CD4-positive, alpha-beta T cell treated with Interleukin-2 at 100 ng/mL for 4 hours (primary cell): ENCODE data around the gene BLCAP.
"Not testable (repeated sequence)": the region's sequence is repeated elsewhere in the genome, so short reads cannot be mapped to it uniquely, and the experiment has no call there.

Source experiments
- DNase-seq: peaks from one replicate; pipeline ENCODE4 v3.0.0-alpha.2; 2020; ENCODE audit warnings: low spot score

Gene BLCAP

GRCh38 chr20:37556538-37556937, 28.9 kb upstream of the BLCAP start:
- no peak for DNase-seq

GRCh38 chr20:37554721-37555298, 27.1 kb upstream of the BLCAP start:
- not testable (repeated sequence) for DNase-seq

DNA sequence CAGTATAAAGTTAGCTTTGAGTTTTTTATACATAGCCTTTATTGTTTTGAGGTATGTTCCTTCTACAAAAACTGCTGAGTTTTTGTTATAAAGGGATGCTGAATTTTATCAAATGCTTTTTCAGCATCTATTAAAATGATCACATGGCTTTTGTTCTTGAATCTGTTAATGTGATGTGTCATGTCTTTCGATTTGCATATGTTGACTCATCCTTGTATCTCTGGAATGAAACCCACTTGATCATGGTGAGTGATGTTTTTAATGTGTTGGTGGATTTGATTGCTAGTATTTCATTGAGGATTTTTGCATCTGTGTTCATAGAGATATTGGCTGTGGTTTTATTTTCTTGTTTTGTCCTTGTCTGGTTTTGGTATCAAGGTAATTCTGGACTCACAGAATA, 24.7 kb upstream of the BLCAP start:
- DNase-seq: no peak

GRCh38 chr20:37551660-37552059, 24.0 kb upstream of the BLCAP start:
- not testable (repeated sequence) for DNase-seq

GRCh38 chr20:37550101-37550920, 22.6 kb upstream of the BLCAP start:
- not testable (repeated sequence) for DNase-seq

- DNase-seq: no peak
These were observed 20.2 kb upstream of the BLCAP start for GRCh38 chr20:37547912-37548311.

DNA sequence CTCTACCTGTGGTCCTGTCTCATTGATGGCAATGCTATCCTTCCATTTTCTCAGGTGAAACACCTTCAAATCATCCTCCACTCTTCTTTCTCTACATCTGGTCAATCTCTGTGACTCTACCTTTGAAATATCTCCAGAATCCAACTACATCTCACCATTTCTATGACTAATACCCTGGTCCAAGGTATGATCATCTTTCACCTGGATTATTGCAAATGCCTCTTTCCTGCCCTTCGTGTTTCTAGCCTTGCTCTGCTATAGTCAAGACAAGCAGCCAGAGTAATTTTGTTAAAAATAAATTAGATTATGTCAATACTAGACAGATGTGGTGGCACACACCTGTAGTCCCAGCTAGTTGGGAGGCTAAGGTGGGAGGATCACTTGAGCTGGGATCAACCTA, 17.8 kb upstream of the BLCAP start:
- no peak for DNase-seq

GRCh38 chr20:37544386-37544785, 16.7 kb upstream of the BLCAP start:
- DNase-seq: no peak

GRCh38 chr20:37543828-37544227, 16.2 kb upstream of the BLCAP start:
- no peak for DNase-seq

DNA sequence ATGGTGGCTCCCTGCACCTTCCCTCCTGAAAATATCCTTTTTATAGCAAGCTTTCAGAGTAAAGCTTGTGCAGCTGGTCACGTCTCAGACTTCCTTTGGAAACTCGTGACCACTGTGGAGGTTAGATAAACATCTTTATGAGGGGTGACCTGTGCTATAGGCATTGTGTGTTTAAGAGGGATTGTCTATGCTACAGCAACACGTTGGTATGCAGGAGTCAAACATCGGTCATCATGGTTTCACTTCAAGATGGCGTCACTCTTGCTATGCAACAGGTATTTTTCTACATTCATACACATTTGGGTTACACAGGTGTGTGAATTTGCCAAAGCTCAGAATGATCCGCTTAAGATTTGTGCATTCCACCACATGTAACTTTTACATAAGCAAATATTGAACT, 14.6 kb upstream of the BLCAP start:
- no peak for DNase-seq

GRCh38 chr20:37541326-37541725, 13.7 kb upstream of the BLCAP start:
- DNase-seq: no peak

DNA sequence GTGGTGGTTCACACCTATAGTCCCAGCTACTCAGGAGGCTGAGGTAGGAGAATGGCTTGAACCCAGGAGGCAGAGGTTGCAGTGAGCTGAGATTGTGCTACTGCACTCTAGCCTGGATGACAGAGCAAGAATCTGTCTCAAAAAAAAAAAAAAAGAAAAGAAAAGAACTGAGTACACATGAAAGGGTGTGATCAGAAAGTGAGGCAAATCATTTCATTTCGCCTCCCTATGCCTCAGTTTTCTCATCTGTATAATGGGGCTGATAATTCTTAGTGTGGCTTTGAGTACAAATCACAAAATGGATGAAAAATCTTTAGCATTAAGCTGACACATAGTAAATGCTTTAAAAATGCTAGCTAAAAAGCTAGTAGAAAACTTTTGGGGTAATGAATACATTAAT, 13.2 kb upstream of the BLCAP start:
- DNase-seq: not testable (repeated sequence)

DNA sequence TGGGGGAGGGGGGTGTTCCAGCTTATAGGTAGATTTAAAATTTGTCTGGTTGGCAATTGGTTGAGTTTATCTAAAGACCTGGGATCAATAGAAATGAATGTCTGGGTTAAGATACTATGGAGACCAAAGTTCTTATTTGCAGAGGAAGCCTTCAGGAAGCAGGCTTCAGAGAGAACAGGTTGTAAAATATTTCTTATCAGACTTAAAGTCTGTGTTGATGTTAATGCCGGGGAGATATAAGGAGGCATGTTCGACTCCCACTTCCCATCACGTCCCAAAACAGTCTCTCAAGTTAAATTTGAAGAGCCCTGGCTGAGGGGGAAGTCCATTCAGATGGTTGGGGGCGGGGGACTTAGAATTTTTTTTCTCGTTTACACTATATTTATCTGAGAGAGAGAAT, 12.3 kb upstream of the BLCAP start:
- DNase-seq: no peak

GRCh38 chr20:37539424-37539823, 11.7 kb upstream of the BLCAP start:
- DNase-seq: no peak

DNA sequence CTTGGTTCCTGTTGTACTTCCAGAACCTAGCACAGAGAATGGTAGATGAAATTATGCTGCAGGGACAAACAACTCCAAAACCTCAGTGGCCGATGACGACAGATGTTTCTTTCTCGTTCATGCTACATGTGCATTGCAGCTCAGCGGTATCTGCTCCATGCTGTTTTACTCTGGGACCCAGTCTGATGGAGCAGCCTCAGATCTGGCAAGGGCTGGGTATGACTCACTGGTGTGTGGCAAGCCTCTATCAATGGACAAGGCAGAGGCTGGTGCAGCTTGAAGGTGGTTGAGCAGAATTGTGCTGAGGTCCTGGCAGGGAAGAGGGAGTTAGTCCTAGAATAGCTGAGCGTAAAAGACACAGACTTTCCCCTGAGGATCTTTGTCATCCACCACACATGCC, 10.3 kb upstream of the BLCAP start:
- no peak for DNase-seq

DNA sequence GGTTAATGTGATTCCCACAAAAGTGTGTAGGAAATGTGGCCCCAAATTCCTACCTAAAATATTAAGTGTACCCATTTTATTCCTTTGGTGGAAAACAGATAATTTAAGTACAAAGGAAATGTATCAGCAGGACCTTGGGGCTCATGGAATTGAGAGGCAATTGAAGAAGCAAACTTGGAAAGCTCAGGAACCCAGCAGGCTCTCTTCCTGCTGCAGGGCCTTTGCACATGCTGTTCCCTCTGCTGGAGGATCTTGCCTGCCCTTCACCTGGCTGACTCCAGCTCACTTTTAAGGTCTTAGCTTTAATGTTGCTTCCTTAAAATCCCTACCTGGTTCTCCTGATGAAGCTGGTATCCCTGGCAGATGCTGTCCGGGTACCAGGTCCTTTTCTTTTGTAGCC, 9.8 kb upstream of the BLCAP start:
- DNase-seq: no peak

- no peak for DNase-seq
These were observed 7.9 kb upstream of the BLCAP start for GRCh38 chr20:37535443-37536132.

GRCh38 chr20:37534401-37535157, 6.9 kb upstream of the BLCAP start:
- DNase-seq: peak; percentile 79

DNA sequence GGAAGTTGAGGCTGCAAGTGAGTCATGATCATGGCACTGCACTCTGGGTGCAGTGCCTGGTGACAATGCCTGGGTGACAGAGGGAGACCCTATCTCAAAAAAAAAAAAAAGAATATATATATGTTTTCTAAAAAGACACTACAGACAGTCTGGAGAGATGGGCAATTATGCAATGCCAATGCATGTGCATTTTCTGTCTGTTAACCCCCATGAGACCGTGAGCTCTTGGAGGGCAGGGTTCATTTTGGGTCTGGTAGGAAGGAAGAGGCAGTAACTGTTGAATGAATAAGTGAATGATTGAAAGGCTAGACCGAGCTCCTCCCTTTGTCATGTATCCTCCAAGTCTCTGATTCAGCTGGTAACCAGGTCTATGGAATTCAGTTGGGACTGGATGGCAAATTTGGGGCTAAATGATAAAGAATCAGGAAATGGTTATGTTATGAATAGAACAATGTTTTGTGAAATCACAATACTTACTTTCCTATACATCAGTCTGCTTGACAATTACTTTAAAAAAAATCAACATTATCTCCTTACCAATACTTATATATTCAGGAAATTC, 5.6 kb upstream of the BLCAP start:
- no peak for DNase-seq

DNA sequence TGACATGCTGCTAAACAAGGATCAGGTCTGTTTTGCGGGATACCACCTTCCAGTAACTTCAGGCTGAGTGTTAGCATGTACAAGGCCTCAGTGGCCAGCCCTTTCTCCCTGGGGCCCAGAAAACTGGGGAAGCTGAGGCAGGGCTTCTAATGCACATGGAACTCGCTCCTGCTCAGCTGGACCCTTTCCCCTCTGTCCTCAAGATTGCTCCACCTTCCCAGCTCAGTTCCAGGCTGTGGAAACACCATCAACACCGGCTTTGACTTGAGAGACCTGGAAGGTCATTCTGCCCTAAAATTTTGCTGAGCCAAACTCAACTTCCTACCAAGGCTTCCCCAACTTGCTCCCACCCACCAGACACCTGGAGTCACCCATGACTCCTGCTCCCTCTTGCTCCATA, 4.2 kb upstream of the BLCAP start:
- no peak for DNase-seq

DNA sequence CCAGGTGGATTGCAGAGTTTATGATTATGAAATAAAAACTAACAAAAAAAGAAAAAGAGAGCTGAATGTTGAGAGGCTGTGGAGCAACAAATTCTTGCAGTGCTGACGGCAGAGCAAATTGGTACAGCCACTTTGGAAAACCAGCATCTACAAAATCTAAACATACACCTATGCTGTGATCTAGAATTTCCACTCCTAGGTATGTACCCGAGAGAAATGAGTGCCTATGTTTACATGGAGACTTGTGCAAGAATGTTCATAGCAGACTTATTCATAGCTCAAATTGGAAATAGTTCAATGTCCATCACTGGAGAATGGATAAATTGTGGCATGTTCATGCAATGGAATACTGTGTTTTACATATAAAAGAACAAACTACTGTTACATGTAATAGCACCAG, 3.0 kb upstream of the BLCAP start:
- no peak for DNase-seq

GRCh38 chr20:37529968-37530600, 2.4 kb upstream of the BLCAP start:
- DNase-seq: no peak
